Astrocyte of the hippocampus (primary cell): Measurements from ENCODE around the gene RTCB.

Experiments
- DNase-seq: peaks from one replicate; pipeline ENCODE4 v3.0.0; 2011; ENCODE audit warnings: low read depth, low spot score

The RTCB gene

GRCh38 chr22:32411829-32412592 lies at the start of gene RTCB:
Gene RTCB (minus strand): TSS chr22:32412247. CDS start chr22:32412156, 91 bp downstream.
- peak; percentile 97 for DNase-seq

- DNase-seq = no peak
These were observed 45.0 kb upstream of the RTCB start for GRCh38 chr22:32457031-32457430.

DNA sequence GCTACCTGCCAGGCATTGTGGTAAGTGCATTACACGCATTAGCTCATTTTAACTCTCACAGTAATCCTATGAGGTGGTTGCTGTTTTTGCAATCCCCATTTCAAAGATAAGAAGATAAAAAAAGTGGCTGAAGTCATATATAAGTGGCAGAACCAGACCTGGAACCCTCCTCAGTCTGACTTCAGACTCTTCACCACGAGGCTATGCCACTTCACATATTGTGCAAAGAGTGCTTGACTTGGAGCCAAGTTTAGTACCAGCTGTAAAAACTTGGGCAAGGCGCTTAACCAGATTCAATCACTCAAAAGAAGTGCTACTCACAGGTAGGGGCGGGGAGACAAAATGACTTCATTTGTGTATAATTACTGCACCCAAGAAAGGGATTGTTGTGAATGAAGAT lies 36.9 kb upstream of the RTCB start:
- DNase-seq = no peak

DNA sequence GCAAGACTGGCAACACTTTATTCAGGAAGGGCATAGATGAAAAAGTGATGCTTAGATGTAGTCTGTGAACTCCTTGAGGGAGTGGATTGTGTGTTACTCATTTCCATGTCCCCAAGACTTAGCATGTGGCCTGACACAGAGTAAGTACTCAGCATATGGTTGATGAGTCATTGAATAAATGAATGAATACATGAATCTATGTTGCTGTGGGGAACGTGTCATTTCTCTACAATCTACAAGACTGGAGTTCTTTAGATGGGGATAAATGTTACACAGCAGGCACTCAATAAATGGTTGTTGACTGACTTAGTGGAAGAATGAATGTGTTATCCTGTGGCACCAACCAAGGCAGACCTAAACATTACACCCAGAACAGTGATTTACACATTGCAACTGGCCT lies 34.3 kb upstream of the RTCB start:
- no peak for DNase-seq

GRCh38 chr22:32444068-32444467 lies 32.0 kb upstream of the RTCB start:
- DNase-seq = no peak

GRCh38 chr22:32430352-32430751 lies 18.3 kb upstream of the RTCB start:
- DNase-seq = no peak

DNA sequence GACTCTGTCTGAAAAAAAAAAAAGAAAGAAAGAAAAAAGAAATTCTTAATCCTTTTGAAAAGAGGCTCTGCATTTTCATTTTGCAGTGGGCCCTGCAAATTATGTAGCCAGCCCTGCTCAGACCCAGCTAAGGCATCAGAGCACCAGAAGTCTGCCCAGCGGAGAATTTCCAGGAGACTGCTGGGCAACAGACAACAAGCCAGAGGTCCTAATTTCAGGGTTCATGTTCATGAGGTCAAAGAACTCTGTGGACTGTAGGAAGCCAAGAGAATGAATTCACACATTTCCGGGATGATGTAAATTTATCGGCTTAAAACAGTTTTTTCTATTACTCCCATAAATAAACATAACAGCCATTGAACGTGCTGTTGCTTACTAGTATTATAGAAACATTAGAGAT lies 14.8 kb upstream of the RTCB start:
- DNase-seq = no peak

GRCh38 chr22:32423664-32424063 lies 11.6 kb upstream of the RTCB start:
- no peak for DNase-seq

DNA sequence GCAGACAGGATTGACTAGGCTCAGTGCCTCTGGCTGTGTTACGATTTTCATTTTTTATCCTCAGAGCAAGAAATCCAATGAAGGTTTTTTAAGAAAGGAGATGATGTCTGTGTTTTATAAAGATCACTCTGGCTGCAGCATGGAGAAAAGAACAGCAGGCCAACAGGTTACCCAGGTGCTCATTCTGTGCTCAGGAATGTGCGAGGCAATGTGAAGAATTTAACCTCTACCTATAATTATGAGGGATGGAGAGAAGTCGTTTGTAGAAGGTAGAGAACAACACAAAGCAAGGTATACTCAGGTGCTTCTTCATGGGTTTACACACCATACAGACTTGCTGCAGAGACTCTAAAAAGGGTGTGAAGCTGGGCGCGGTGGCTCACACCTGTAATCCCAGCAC lies 10.0 kb upstream of the RTCB start:
- DNase-seq = no peak

DNA sequence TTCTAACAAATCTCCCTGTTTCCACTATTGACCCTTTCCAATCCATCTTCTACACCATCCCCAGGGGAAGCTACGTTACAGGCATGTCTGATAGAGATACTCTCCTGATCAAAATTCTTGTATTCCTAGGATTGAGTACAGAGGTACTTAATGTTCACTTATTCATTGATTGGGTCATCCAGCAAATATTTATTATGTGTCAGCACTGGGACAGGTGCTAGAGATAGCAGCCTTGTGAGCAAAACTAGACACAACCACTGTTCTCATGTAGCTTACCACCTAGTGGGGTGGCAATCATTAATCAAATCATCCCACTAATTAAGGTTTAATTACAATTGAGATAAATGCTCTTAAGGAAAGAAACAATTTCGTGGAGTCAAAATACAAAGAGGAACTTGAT lies 9.4 kb upstream of the RTCB start:
- no peak for DNase-seq

DNA sequence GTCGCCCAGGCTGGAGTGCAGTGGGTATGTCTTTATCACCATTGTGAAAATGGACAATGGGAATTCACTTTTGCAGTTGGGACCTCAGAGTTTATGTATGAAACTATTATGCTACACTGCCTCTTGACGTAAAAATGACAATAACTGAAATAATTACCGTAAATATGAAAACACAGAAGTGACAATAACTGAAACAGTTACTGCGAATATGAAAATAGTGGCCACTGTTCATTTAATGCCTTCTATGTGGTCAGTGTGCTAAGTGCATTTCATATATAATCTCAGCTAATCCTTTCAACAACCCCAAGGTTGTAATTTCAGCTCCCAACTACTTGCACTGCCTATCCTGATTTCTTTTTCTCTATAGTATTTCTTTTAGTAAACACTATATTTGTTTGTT lies 5.9 kb upstream of the RTCB start:
- DNase-seq = no peak

- DNase-seq = no peak
These were observed 4.6 kb upstream of the RTCB start for GRCh38 chr22:32416556-32417085.

DNA sequence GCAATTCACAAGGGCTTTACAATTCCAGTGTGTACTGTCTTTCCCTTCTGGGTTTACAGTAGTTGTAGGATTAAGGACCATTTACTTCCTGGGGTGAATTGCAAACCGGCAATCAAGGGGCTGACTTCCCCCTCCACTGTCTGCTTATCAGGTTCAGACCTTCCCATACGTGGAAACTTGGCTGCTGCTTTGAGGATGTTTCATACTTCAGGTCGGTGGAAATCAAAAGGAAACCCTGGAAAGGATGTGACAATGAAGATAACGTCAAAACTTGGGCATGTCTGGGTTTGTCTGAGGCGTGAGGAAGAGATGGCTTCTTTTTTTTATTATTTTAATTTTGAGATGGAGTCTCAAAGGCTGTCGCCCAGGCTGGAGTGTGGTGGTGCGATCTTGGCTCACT lies 2.1 kb upstream of the RTCB start:
- DNase-seq = no peak

DNA sequence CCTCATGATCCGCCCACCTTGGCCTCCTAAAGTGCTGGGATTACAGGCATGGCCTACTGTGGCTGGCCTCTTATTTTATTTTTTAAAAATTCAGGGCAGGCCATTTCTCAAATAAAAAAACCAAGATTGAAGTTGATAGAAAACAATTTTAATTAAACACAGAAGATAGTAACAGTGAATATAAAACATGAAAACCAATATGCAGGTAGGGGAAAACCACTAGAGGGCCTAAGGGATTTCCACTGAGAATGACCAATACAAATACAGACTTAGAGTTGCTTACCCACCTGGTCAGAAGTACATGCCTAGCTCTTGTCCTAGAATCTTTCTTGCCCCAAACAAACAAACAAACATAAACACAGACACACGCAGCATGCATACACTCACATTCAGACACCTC lies 1.7 kb upstream of the RTCB start:
- DNase-seq = peak; percentile 23

- DNase-seq = peak; percentile 62
These were observed 645 bp downstream of the RTCB start for GRCh38 chr22:32411402-32411801.

- DNase-seq = no peak
These were observed 1.6 kb downstream of the RTCB start for GRCh38 chr22:32410459-32410858.

GRCh38 chr22:32409977-32410376 lies 2.1 kb downstream of the RTCB start:
- no peak for DNase-seq

- DNase-seq = no peak
These were observed 4.1 kb downstream of the RTCB start for GRCh38 chr22:32407936-32408335.

DNA sequence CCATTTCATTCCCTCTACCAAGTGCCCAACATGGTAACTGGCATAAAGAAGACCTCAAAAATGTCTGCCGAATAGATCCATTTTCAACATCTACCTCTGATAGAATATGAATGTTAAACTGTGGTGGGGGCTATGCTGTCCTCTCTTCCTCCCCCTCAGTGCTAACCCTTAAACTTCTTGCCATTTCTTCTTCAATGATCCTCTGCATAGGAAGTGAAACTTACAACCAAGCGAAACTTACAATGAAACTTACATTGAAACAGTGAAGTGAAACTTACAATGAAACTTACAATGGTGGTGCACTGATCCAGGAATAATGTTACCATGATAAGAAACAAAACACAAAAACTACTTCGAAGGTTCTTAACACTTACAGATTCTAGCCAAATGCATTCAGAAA lies 4.7 kb downstream of the RTCB start:
- no peak for DNase-seq

DNA sequence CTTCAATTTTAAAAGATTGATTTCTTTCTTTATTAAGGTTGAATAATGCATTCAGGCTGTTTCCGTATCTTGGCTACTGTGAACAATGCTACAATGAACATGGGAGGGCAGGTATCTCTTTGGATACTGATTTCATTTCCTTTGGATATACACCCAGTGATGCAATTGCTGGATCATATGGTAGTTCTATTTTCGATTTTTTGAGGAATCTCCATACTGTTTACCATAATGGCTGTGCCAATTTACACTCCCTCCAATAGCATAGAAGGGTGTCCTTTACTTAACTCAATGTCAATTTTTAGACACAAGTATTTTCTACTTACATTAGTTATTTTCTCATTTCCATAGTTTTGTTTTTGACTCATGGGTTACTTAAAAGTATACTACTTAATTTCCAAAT lies 8.0 kb downstream of the RTCB start:
- no peak for DNase-seq

DNA sequence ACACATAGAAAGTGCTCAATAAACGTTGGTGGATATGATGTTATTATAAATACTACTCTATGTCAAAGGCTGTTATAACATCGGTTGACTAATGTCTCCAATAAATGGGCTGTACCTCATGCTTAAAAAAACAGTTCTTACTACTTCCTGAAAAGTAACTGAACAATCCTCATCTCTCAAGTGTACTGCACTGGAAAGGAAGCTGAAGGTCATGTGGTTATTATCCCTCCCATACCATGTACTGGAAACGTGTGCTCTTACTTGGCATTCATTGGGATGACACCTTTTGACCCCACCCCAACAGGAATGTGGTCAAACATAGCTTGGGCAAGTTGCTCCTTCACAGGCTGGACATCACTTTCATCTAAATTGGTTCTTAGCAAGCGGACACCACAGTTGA lies 10.6 kb downstream of the RTCB start:
- no peak for DNase-seq

DNA sequence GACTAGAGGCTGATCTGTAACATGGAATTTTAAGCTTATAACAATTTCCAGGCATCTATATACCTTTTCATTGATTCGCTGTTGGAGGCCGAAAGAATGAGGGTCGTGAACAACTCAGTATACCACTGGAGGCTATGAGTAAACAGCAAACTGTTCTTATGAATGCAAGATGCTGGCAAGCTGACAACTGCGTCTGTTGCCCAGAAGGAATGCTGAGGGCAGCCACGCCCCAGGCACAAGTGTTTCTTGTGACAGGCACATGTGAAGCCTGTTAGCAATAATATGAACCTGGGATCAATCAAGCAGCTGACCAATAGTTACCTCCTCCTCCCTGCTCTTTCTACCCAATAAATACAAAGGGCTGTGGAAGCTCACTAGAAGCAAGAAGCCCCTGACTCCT lies 15.3 kb downstream of the RTCB start:
- peak; percentile 68 for DNase-seq

- DNase-seq = no peak
These were observed 15.8 kb downstream of the RTCB start for GRCh38 chr22:32396255-32396654.

GRCh38 chr22:32395107-32395506 lies 16.9 kb downstream of the RTCB start:
- no peak for DNase-seq
